GM12873 (cell line): ENCODE data around the gene PTPRN2.

Source experiments
- CTCF ChIP-seq: IDR thresholded peaks from 2 replicates; pipeline ENCODE4 v1.5.1; 2012; ENCODE audit warnings: low read depth, mild to moderate bottlenecking, moderate library complexity, low read length, control low read depth; ENCODE audit not compliant: insufficient read depth; ENCODE audit errors: missing control alignments

Gene PTPRN2

GRCh38 chr7:157926107-157926506 is 661.5 kb downstream of the PTPRN2 start:
- TF ChIP-seq CTCF: no peak

GRCh38 chr7:157925383-157925875 is 662.2 kb downstream of the PTPRN2 start:
- no peak for TF ChIP-seq CTCF

GRCh38 chr7:157923903-157924630 is 663.6 kb downstream of the PTPRN2 start:
- TF ChIP-seq CTCF: no peak

- TF ChIP-seq CTCF: no peak
Observed at GRCh38 chr7:157922576-157922975, 665.0 kb downstream of the PTPRN2 start.

GRCh38 chr7:157918326-157919080 is 669.1 kb downstream of the PTPRN2 start:
- TF ChIP-seq CTCF: no peak

- no peak for TF ChIP-seq CTCF
Observed at GRCh38 chr7:157916946-157917640, 670.5 kb downstream of the PTPRN2 start.

- TF ChIP-seq CTCF: no peak
Observed at GRCh38 chr7:157910446-157910845, 677.2 kb downstream of the PTPRN2 start.
